ENCODE results near the gene RGS19. TPM values are rescaled to one million over a fixed set of nuclear protein-coding genes. Genes with fewer than 3 reads are reported as not detected.

RGS19 gene
- total and polyA plus RNA-seq, 7 donors, result 2.0 to 5.7 (median 3.5) TPM

DNA sequence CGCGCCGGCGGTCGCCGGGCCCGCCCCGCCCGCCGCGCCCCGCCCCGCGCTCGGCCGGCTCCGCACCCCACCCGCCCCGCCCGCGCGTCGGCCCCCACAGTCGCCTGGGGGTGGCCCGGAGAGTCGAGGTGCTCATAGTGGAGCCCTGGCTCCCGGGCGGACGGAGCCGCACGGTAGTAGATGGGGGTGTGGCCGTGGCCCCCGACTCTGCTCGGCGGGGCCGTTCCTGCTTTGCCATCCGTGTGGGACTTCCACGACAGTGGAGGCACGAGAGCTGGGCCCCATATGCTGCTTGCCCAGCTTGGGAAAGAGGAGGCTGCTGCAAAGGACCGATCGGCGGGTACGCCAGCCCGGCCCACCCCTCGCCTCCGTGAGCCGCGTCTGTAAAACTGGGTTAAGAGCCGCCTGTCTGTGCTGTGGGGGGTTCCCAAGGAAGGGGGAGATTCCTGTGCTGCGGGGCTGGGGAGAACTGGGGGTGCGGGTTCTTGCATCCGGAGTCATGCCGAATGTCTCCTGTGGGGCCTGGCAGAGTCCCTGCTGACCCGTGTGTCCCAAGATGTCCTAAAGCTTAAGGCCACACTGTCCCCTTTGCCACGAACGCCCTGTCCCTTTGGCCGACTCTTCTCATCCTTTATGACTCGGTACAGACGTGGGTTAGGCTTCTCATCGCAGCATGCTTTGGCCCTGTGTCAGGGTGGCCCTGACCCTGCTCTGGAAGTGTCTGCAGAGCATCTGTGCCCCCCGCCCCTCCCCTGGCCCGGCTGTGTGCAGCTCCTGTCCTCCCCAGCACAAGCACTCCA, 895 bp upstream of the RGS19 start, which contains the start of gene OPRL1:
Gene OPRL1 (plus strand): TSS at position 70 of the 800 bp plus-strand sequence. CDS start 12,639 bp downstream, outside the sequence.
- ATAC-seq, result peak; percentile 4 to 53 (median 22)
- Histone ChIP-seq H3K9me3 (no peaks in the 10 kb centered on the region), H3K36me3 (ENCODE audit: insufficient read depth in 1 of 2, low read depth in 1 of 2) (no peaks in the 10 kb centered on the region), H3K4me1 (peaks cover 20% of the 10 kb centered on the region), H3K27ac (peak within 1 kb of the TSS; percentile 53), H3K4me3 (peak within 1 kb of the TSS; percentile 76), H3K27me3 (ENCODE audit: insufficient read depth in 3 of 3, low read length in 2 of 3) (peaks cover 0 to 28% (median 9%) of the 10 kb centered on the region in 3 donors)
- peak in 1 of 2 donors; percentile 62 for DNase-seq
- WGBS, 3 donors, result 7 to 16% (median 9%) methylated on average over 35 to 58 of the region's 62 CpGs
- intact Hi-C loops (cut with DNase I), result no loop called here
- TF ChIP-seq, protein P1, sequence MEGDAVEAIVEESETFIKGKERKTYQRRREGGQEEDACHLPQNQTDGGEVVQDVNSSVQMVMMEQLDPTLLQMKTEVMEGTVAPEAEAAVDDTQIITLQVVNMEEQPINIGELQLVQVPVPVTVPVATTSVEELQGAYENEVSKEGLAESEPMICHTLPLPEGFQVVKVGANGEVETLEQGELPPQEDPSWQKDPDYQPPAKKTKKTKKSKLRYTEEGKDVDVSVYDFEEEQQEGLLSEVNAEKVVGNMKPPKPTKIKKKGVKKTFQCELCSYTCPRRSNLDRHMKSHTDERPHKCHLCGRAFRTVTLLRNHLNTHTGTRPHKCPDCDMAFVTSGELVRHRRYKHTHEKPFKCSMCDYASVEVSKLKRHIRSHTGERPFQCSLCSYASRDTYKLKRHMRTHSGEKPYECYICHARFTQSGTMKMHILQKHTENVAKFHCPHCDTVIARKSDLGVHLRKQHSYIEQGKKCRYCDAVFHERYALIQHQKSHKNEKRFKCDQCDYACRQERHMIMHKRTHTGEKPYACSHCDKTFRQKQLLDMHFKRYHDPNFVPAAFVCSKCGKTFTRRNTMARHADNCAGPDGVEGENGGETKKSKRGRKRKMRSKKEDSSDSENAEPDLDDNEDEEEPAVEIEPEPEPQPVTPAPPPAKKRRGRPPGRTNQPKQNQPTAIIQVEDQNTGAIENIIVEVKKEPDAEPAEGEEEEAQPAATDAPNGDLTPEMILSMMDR (IDR thresholded peaks at IDR 0.05), result no peak

DNA sequence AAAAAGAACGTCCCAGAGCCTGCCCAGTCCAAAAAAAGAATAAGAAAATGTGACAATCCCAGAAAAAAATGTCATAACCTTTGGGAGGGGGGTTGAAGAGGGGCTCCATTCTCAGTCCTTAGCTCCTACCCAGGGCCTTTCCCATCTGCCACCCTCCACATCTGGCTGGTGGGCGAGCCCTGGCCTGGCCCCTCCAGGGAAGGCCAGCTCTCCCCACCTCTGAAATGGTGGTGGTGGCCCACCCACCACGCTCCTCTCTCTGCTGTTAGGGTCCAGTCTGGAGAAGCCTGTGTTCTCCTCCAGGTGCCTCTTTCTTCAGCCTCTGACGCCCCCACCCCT, 415 bp downstream of the RGS19 start:
- peaks cover 0 to 1% of the 10 kb centered on the region in 2 donors for H3K36me3 ChIP-seq (ENCODE audit: insufficient read depth in 1 of 2, low read depth in 1 of 2)
- peaks cover 0 to 15% (median 2%) of the 10 kb centered on the region in 3 donors for H3K27me3 ChIP-seq (ENCODE audit: insufficient read depth in 3 of 3, low read length in 2 of 3)
- DNase-seq (no peak), ATAC-seq (no peak)
- TF ChIP-seq, protein P1 (IDR thresholded peaks at IDR 0.05), result no peak
- 22 to 45% (median 27%) methylated on average over 4 of the region's 4 CpGs for WGBS, 3 donors
- peak overlapping the region; percentile 76 for H3K4me3 ChIP-seq
- no peaks in the 10 kb centered on the region for H3K9me3 ChIP-seq
- H3K27ac ChIP-seq, result peak overlapping the region; percentile 42
- peaks cover 16% of the 10 kb centered on the region for H3K4me1 ChIP-seq
- intact Hi-C loops (cut with DNase I), result no loop called here

DNA sequence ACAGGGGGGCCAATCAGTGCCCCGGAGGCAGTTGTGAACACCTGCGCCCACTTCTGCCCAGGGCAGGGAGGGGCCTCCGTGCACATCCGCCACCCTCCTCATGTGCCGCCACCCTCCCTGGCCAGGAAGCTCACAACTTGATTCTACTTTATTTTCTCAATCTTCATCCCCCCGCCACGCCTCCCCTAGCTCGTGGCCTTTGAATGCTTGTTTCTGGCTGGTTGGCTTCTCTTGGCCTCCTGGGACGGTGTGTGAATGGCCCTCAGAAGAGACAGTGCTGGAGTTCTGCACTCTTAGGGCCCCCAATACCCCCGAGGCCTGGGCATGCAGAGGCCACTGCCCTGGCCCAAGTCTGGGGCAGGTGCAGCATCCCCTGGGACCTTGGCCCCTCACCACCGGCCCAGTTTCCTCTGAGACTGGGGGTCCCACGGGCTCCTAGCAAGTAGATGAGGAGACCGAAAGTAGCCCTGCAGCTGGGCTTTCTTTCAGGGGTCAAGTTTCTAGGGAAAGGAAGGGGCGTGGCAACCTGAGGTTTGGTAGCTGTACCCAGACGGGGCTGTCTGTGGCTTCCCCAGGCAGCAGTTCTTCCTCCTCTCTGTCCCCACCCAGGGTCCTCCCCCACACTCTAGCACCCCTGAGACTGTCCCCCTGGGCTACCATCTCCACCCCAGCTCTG, 1.3 kb downstream of the RGS19 start:
- intact Hi-C loops (cut with DNase I), result no loop called here
- DNase-seq (no peak), ATAC-seq (no peak)
- Histone ChIP-seq H3K9me3 (no peaks in the 10 kb centered on the region), H3K27ac (no peak overlapping the region), H3K4me3 (peak overlapping the region; percentile 76), H3K4me1 (peaks cover 10% of the 10 kb centered on the region), H3K36me3 (ENCODE audit: insufficient read depth in 1 of 2, low read depth in 1 of 2) (peaks cover 0 to 10% of the 10 kb centered on the region in 2 donors), H3K27me3 (ENCODE audit: insufficient read depth in 3 of 3, low read length in 2 of 3) (peaks cover 0 to 6% (median 2%) of the 10 kb centered on the region in 3 donors)
- TF ChIP-seq, protein P1 (IDR thresholded peaks at IDR 0.05), result no peak
- WGBS, 3 donors, result 58 to 71% (median 64%) methylated on average over 15 of the region's 15 CpGs

DNA sequence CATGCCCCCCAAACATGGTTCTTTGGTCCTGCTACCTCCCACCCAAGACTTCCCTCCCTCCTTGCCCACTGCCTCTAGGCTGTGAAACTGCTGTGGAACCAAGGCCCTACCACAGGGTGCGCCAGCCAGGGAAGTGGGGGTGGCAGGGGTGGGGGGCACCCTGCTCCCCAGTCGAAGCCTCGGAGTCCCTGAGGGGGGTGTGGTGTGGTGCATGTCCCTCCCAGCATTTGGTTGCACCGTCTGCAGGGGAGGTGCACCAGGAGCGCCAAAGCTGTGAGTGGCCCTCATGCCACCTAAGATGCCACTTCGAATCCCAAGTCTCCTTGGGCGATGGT, 1.8 kb downstream of the RGS19 start:
- DNase-seq (no peak), ATAC-seq (no peak)
- Histone ChIP-seq H3K4me1 (peaks cover 10% of the 10 kb centered on the region), H3K4me3 (peak overlapping the region; percentile 76), H3K27me3 (ENCODE audit: insufficient read depth in 3 of 3, low read length in 2 of 3) (peaks cover 0 to 4% (median 2%) of the 10 kb centered on the region in 3 donors), H3K27ac (no peak overlapping the region), H3K36me3 (ENCODE audit: insufficient read depth in 1 of 2, low read depth in 1 of 2) (peaks cover 0 to 10% of the 10 kb centered on the region in 2 donors), H3K9me3 (no peaks in the 10 kb centered on the region)
- WGBS, 3 donors, result 79 to 90% (median 84%) methylated on average over 6 to 7 of the region's 7 CpGs
- TF ChIP-seq, protein P1 (IDR thresholded peaks at IDR 0.05), result no peak
- intact Hi-C loops (cut with DNase I), result no loop called here
